ENCODE results near the gene ZNF503.

DNA sequence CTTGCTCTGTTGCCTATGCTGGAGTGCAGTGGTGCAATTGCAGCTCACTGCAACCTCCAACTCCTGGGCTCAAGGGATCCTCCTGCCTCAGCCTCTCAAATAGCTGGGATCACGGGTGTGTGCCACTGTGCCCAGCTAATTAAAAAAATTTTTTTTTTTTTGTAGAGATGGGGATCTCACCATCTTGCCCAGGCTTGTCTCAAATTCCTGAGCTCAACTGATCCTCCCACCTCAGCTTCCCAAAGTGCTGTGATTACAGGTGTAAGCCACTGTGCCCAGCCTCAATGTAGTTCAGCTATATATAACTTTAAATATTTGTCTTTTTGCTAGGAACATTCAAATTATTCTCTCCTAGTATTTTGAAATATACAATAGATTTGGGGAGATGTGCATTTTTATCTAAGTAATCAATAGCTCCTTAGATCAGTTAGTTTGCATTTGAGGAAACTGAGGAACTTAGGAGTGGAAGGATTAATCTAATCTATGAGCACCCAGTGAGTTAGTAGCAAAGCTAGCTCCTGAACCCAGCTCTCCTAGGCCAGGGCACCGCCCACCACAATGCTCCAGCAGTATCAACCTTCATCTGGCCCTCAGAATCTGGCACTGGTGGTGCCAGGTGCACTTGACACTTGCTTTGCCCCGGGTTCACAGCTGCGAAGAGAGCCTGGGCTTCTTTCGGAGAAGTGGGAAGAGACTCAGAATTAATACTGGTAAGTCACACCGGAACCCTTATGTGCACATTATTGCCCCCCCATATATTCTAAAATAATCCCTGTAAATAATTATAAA is 23.9 kb upstream of the ZNF503 start:
- TF ChIP-seq, protein P1, sequence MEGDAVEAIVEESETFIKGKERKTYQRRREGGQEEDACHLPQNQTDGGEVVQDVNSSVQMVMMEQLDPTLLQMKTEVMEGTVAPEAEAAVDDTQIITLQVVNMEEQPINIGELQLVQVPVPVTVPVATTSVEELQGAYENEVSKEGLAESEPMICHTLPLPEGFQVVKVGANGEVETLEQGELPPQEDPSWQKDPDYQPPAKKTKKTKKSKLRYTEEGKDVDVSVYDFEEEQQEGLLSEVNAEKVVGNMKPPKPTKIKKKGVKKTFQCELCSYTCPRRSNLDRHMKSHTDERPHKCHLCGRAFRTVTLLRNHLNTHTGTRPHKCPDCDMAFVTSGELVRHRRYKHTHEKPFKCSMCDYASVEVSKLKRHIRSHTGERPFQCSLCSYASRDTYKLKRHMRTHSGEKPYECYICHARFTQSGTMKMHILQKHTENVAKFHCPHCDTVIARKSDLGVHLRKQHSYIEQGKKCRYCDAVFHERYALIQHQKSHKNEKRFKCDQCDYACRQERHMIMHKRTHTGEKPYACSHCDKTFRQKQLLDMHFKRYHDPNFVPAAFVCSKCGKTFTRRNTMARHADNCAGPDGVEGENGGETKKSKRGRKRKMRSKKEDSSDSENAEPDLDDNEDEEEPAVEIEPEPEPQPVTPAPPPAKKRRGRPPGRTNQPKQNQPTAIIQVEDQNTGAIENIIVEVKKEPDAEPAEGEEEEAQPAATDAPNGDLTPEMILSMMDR (IDR thresholded peaks at IDR 0.05) = no peak
- TF ChIP-seq POLR2A (IDR thresholded peaks at IDR 0.05) = no peak
